CD4-positive, alpha-beta T cell (primary cell): Measurements from ENCODE around the gene ADSL. TPM values are rescaled to one million over a fixed set of nuclear protein-coding genes. Genes with fewer than 3 reads are reported as not detected.

ENCODE experiments used
- ATAC-seq: fragments of 200-7000 bp; cut with Tn5 transposase; one replicate; pipeline ENCODE4 v1.10.0; 2022; ENCODE audit warnings: mild to moderate bottlenecking; ENCODE audit not compliant: poor library complexity
- CTCF ChIA-PET: fragments of 350-600 bp; sonication (Branson Sonifier 250); formaldehyde crosslinking; loops from one replicate; lab custom pipeline; 2021; ENCODE audit warnings: antibody characterized with exemption, inconsistent platforms; lab: Charles Lee
- POLR2A ChIA-PET: fragments of 350-600 bp; sonication (Branson Sonifier 250); formaldehyde crosslinking; loops from one replicate; lab custom pipeline; 2021; ENCODE audit warnings: antibody characterized with exemption, inconsistent platforms; lab: Charles Lee
- DNase-seq, 14 experiments: peaks; one replicate each; pipeline ENCODE4 v3.0.0-alpha.2; 2013 to 2020; ENCODE audit warnings: mixed read lengths in 2 of 14
- H3K27ac ChIP-seq, 2 donors: one replicate each; pipeline versions ENCODE4 v1.5.1 to v1.7.0; 2013; ENCODE audit warnings: low read length in 2 of 2, low read depth in 1 of 2, mild to moderate bottlenecking in 1 of 2
- H3K27me3 ChIP-seq, 2 experiments: 1 replicate in 1 of 2; 2 replicates in 1 of 2; pipeline versions ENCODE4 v1.6.1 to v1.7.0; 2013; ENCODE audit warnings: low read length in 2 of 2, control low read depth in 1 of 2, mild to moderate bottlenecking in 1 of 2, moderate library complexity in 1 of 2; ENCODE audit not compliant: insufficient read depth in 2 of 2, control insufficient read depth in 1 of 2
- H3K36me3 ChIP-seq: one replicate; pipeline ENCODE4 v1.6.1; 2013; ENCODE audit warnings: low read length, control low read depth; ENCODE audit not compliant: insufficient read depth
- H3K4me1 ChIP-seq: one replicate; pipeline ENCODE4 v1.6.1; 2013; ENCODE audit warnings: low read length, control low read depth; ENCODE audit not compliant: insufficient read depth
- H3K4me3 ChIP-seq: one replicate; pipeline ENCODE4 v1.5.1; 2013; ENCODE audit warnings: mild to moderate bottlenecking, low read length, moderate library complexity
- H3K9me3 ChIP-seq, 2 experiments: 1 replicate in 1 of 2; 2 replicates in 1 of 2; pipeline versions ENCODE4 v1.6.1 to v1.7.0; 2013; ENCODE audit warnings: low read length in 2 of 2, mild to moderate bottlenecking in 2 of 2, control low read depth in 1 of 2, moderate library complexity in 1 of 2; ENCODE audit not compliant: control insufficient read depth in 1 of 2, insufficient read depth in 1 of 2
- H3K27ac Mint-ChIP-seq: one replicate; pipeline ENCODE4 v1.8.0; 2020; ENCODE audit warnings: mixed read lengths
- H3K27me3 Mint-ChIP-seq: one replicate; pipeline ENCODE4 v1.8.0; 2021; ENCODE audit warnings: mixed read lengths
- H3K36me3 Mint-ChIP-seq: one replicate; pipeline ENCODE4 v1.8.0; 2021; ENCODE audit warnings: low read depth, mixed read lengths
- H3K4me1 Mint-ChIP-seq: one replicate; pipeline ENCODE4 v1.8.0; 2021; ENCODE audit warnings: low read depth, mixed read lengths
- H3K4me3 Mint-ChIP-seq: one replicate; pipeline ENCODE4 v1.8.0; 2020; ENCODE audit warnings: mild to moderate bottlenecking, mixed read lengths
- H3K9me3 Mint-ChIP-seq: one replicate; pipeline ENCODE4 v1.8.0; 2020; ENCODE audit warnings: mixed read lengths
- CTCF ChIP-seq: fragments of 200-600 bp; IDR thresholded peaks from one replicate; pipeline ENCODE4 v1.8.0; 2022; ENCODE audit warnings: antibody characterized with exemption, mild to moderate bottlenecking
- intact Hi-C, 2 experiments: fragments of 100-400 bp; cut with DNase I in 1 of 2; cut with micrococcal nuclease in 1 of 2; formaldehyde crosslinking; loops; one replicate each; pipeline versions ENCODE4 v1.15.1 to v1.9.0; 2023 to 2025; cut with DNase I, micrococcal nuclease
- total RNA-seq, 174 experiments: library from RNA in 2 of 174; stranded (reverse) in 2 of 174; gene quantifications; one replicate each; pipeline ENCODE4 v1.2.3 and lab custom pipeline; 2021 to 2026

ADSL gene
- total RNA-seq, 2 experiments from 2014 or later: 62.9 to 75.3 TPM

- Histone ChIP-seq H3K27ac (peak overlapping the region; percentile 81 to 89), H3K9me3 (no peaks in the 10 kb centered on the region), H3K36me3 (peaks cover 38% of the 10 kb centered on the region), H3K27me3 (no peaks in the 10 kb centered on the region), H3K4me3 (peak overlapping the region; percentile 91), H3K4me1 (peaks cover 58% of the 10 kb centered on the region)
- H3K27me3 Mint-ChIP-seq: no peaks in the 10 kb centered on the region
- peak overlapping the region; percentile 96 for H3K4me3 Mint-ChIP-seq
- peaks cover 43% of the 10 kb centered on the region for H3K36me3 Mint-ChIP-seq
- H3K27ac Mint-ChIP-seq: peak overlapping the region; percentile 98
- ChIA-PET CTCF (interaction anchor here (0.6 to 3.9 kb wide), 56 partner anchors 8 to 812 kb away, joined by 3 to 37 read pairs (median 4); partner anchors contain the start of gene TNRC6B), POLR2A (interaction anchor here (0.5 to 5.4 kb wide), 18 partner anchors 13 to 368 kb away, joined by 3 to 105 read pairs (median 4); partner anchors contain the start of gene TNRC6B)
- H3K4me1 Mint-ChIP-seq: peaks cover 44% of the 10 kb centered on the region
- DNase-seq (no peak), ATAC-seq (no peak)
- H3K9me3 Mint-ChIP-seq: no peaks in the 10 kb centered on the region
- intact Hi-C loops: loop anchor here (2.0 to 5.0 kb wide), 9 partner anchors 40 to 405 kb away; partner anchors contain the start of gene TNRC6B (in 2 of the 2)
- TF ChIP-seq CTCF: no peak
Observed at GRCh38 chr22:40347300-40347699, 1.0 kb downstream of the ADSL start.

DNA sequence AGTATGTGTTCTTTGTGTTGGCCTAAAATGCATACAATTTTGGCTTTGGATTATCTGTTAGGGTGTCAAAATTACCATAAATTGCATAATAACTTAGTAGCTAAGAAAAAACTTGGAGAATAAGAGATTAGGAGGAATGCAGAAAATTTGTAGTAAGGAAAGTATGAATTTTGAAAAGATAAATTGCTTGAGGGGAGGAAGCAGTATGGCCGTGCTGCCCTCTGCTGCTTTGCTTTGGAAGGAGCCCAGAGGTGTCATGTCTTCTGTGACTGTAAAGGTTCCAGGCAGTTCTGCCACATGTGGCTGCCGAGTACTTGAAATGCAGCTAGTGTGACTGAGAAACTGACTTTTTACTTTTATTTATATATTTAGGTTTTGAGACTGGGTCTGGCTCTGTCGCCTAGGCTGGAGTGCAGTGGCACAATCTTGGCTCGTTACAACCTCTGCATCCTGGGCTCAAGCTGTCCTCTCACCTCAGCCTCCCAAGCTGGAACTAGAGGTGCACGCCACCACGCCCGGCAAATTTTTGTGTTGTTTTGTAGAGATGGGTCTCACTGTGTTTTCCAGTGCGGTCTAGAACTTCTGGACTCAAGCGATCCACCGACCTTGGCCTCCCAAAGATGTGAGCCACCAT is 1.8 kb downstream of the ADSL start:
- peak; percentile 49 for ATAC-seq
- Mint-ChIP-seq H3K27ac (peak overlapping the region; percentile 98), H3K9me3 (no peaks in the 10 kb centered on the region), H3K4me3 (peak overlapping the region; percentile 96), H3K36me3 (peaks cover 52% of the 10 kb centered on the region), H3K27me3 (no peaks in the 10 kb centered on the region), H3K4me1 (peaks cover 42% of the 10 kb centered on the region)
- H3K4me1 ChIP-seq: peaks cover 50% of the 10 kb centered on the region
- CTCF ChIA-PET: interaction anchor here (0.6 to 3.9 kb wide), 66 partner anchors 8 to 813 kb away, joined by 3 to 37 read pairs (median 4); partner anchors contain the start of gene TNRC6B
- peak; percentile 54 to 85 (median 64) for DNase-seq
- H3K27ac ChIP-seq: peak overlapping the region in 1 of 2 donors; percentile 89
- peaks cover 46% of the 10 kb centered on the region for H3K36me3 ChIP-seq
- intact Hi-C loops: loop anchor here (1.0 to 5.0 kb wide), 9 partner anchors 24 to 814 kb away; no protein-coding TSS in a partner anchor
- no peaks in the 10 kb centered on the region for H3K9me3 ChIP-seq
- POLR2A ChIA-PET: interaction anchor here (0.6 to 5.4 kb wide), 17 partner anchors 13 to 368 kb away, joined by 3 to 105 read pairs (median 4); partner anchors contain the start of gene TNRC6B
- peak; percentile 93 for TF ChIP-seq CTCF
- H3K27me3 ChIP-seq: no peaks in the 10 kb centered on the region
- H3K4me3 ChIP-seq: peak overlapping the region; percentile 91

- DNase-seq (no peak), ATAC-seq (no peak)
- ChIA-PET CTCF (interaction anchor here (1.4 kb wide), 1 partner anchor 50 kb away, joined by 3 read pairs; no protein-coding TSS in a partner anchor), POLR2A (interaction anchor here (2.2 kb wide), 1 partner anchor 309 kb away, joined by 8 read pairs; no protein-coding TSS in a partner anchor)
- Mint-ChIP-seq H3K9me3 (no peaks in the 10 kb centered on the region), H3K27me3 (no peaks in the 10 kb centered on the region), H3K36me3 (peaks cover 83% of the 10 kb centered on the region), H3K27ac (peak overlapping the region; percentile 39), H3K4me3 (no peak overlapping the region), H3K4me1 (peaks cover 21% of the 10 kb centered on the region)
- no peaks in the 10 kb centered on the region for H3K9me3 ChIP-seq
- intact Hi-C loops: no loop called here
- peaks cover 88% of the 10 kb centered on the region for H3K36me3 ChIP-seq
- TF ChIP-seq CTCF: no peak
- H3K27me3 ChIP-seq: no peaks in the 10 kb centered on the region
- no peak overlapping the region for H3K27ac ChIP-seq
- no peak overlapping the region for H3K4me3 ChIP-seq
- peaks cover 11% of the 10 kb centered on the region for H3K4me1 ChIP-seq
Observed at GRCh38 chr22:40352763-40353162, 6.5 kb downstream of the ADSL start.
